SK-N-DZ (cell line): ENCODE measurements around the gene TMEM126B.

ENCODE experiments used
- DNase-seq: peaks from one replicate; pipeline ENCODE4 v3.0.0-alpha.2; 2015; ENCODE audit warnings: low spot score

The TMEM126B gene

GRCh38 chr11:85682330-85683305, 54.2 kb downstream of the TMEM126B start:
- peak; percentile 89 for DNase-seq

GRCh38 chr11:85685125-85685819, 56.9 kb downstream of the TMEM126B start:
- peak; percentile 89 for DNase-seq

- DNase-seq: peak; percentile 98
Observed at GRCh38 chr11:85685820-85686459, 57.5 kb downstream of the TMEM126B start, which contains the start of gene CCDC89. Gene CCDC89, minus strand, starts transcription at chr11:85686195. Its CDS starts 65 bp downstream, at chr11:85686130.
